ENCODE measurements around the gene ZNF844.

- TF ChIP-seq, protein P1, sequence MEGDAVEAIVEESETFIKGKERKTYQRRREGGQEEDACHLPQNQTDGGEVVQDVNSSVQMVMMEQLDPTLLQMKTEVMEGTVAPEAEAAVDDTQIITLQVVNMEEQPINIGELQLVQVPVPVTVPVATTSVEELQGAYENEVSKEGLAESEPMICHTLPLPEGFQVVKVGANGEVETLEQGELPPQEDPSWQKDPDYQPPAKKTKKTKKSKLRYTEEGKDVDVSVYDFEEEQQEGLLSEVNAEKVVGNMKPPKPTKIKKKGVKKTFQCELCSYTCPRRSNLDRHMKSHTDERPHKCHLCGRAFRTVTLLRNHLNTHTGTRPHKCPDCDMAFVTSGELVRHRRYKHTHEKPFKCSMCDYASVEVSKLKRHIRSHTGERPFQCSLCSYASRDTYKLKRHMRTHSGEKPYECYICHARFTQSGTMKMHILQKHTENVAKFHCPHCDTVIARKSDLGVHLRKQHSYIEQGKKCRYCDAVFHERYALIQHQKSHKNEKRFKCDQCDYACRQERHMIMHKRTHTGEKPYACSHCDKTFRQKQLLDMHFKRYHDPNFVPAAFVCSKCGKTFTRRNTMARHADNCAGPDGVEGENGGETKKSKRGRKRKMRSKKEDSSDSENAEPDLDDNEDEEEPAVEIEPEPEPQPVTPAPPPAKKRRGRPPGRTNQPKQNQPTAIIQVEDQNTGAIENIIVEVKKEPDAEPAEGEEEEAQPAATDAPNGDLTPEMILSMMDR (IDR thresholded peaks at IDR 0.05) = no peak
- TF ChIP-seq POLR2A (IDR thresholded peaks at IDR 0.05) (no peak), POLR2AphosphoS5 (IDR thresholded peaks at IDR 0.05) (no peak)
These were observed 48.8 kb upstream of the ZNF844 start for GRCh38 chr19:12015753-12016116.
